Liver (tissue), 9 donors: ENCODE measurements around the gene INTS4. TPM values are rescaled to one million over a fixed set of nuclear protein-coding genes. Genes with fewer than 3 reads are reported as not detected.
"Not testable (repeated sequence)": the region's sequence is repeated elsewhere in the genome, so short reads cannot be mapped to it uniquely, and the experiment has no call there.

Experiments used
- DNase-seq: peaks from one replicate; pipeline ENCODE4 v3.0.0-alpha.2; 2017; ENCODE audit warnings: low spot score
- H3K27ac ChIP-seq, 2 donors: one replicate each; pipeline ENCODE4 v1.7.0; 2013; ENCODE audit warnings: inconsistent platforms in 2 of 2, low read length in 2 of 2, control low read depth in 1 of 2, low read depth in 1 of 2, mild to moderate bottlenecking in 1 of 2
- H3K27me3 ChIP-seq, 4 donors: one replicate each; pipeline versions ENCODE4 v1.6.1 to v1.7.0; 2013; ENCODE audit warnings: low read length in 3 of 4, inconsistent platforms in 1 of 4, mild to moderate bottlenecking in 1 of 4, moderate library complexity in 1 of 4; ENCODE audit not compliant: control insufficient read depth in 4 of 4, insufficient read depth in 4 of 4
- H3K36me3 ChIP-seq, 4 donors: one replicate each; pipeline versions ENCODE4 v1.6.1 to v1.7.0; 2013; ENCODE audit warnings: low read length in 3 of 4, mild to moderate bottlenecking in 3 of 4, low read depth in 1 of 4, moderate library complexity in 1 of 4; ENCODE audit not compliant: control insufficient read depth in 4 of 4, insufficient read depth in 3 of 4
- H3K4me1 ChIP-seq, 4 donors: one replicate each; pipeline versions ENCODE4 v1.6.1 to v1.7.0; 2013; ENCODE audit warnings: low read length in 3 of 4, mild to moderate bottlenecking in 3 of 4, moderate library complexity in 1 of 4; ENCODE audit not compliant: control insufficient read depth in 4 of 4, insufficient read depth in 4 of 4
- H3K4me3 ChIP-seq, 3 donors: one replicate each; pipeline versions ENCODE4 v1.6.1 to v1.7.0; 2013; ENCODE audit warnings: low read length in 3 of 3, control low read depth in 1 of 3, low read depth in 1 of 3, mild to moderate bottlenecking in 1 of 3
- H3K9ac ChIP-seq, 2 donors: one replicate each; pipeline ENCODE4 v1.7.0; 2013; ENCODE audit warnings: low read length in 2 of 2, mild to moderate bottlenecking in 2 of 2, moderate library complexity in 2 of 2, control low read depth in 1 of 2, low read depth in 1 of 2
- H3K9me3 ChIP-seq, 4 donors: one replicate each; pipeline versions ENCODE4 v1.6.1 to v1.7.0; 2013; ENCODE audit warnings: low read length in 3 of 4; ENCODE audit not compliant: control insufficient read depth in 4 of 4
- EGR1 ChIP-seq, 2 donors: IDR thresholded peaks; 2 replicates each; pipeline ENCODE4 v1.6.1; 2016 to 2018; ENCODE audit warnings: antibody characterized with exemption in 2 of 2, low read depth in 2 of 2
- FOXA1 ChIP-seq: IDR thresholded peaks from 2 replicates; pipeline ENCODE4 v1.6.1; 2016; ENCODE audit warnings: antibody characterized with exemption
- FOXA2 ChIP-seq: IDR thresholded peaks from 2 replicates; pipeline ENCODE4 v1.6.1; 2016; ENCODE audit warnings: antibody characterized with exemption
- GABPA ChIP-seq, 2 donors: IDR thresholded peaks in 1 of 2; conservative IDR thresholded peaks in 1 of 2; 2 replicates each; pipeline ENCODE4 v1.6.1; 2016; ENCODE audit warnings: antibody characterized with exemption in 2 of 2, mild to moderate bottlenecking in 1 of 2, moderate library complexity in 1 of 2
- HNF4A ChIP-seq, 2 donors: conservative IDR thresholded peaks; 2 replicates each; pipeline ENCODE4 v1.6.1; 2016; ENCODE audit warnings: antibody characterized with exemption in 2 of 2, mild to moderate bottlenecking in 2 of 2
- HNF4G ChIP-seq: IDR thresholded peaks from 2 replicates; pipeline ENCODE4 v1.6.1; 2016; ENCODE audit warnings: antibody characterized with exemption
- JUND ChIP-seq, 2 donors: IDR thresholded peaks; 2 replicates each; pipeline ENCODE4 v1.6.1; 2016; ENCODE audit warnings: antibody characterized with exemption in 2 of 2
- NR2F2 ChIP-seq: IDR thresholded peaks from 2 replicates; pipeline ENCODE4 v1.6.1; 2016; ENCODE audit warnings: antibody characterized with exemption
- RAD21 ChIP-seq, 2 donors: IDR thresholded peaks; 2 replicates each; pipeline ENCODE4 v1.6.1; 2016; ENCODE audit warnings: antibody characterized with exemption in 2 of 2, mild to moderate bottlenecking in 2 of 2
- RXRA ChIP-seq, 2 donors: IDR thresholded peaks; 2 replicates each; pipeline ENCODE4 v1.6.1; 2017 to 2018; ENCODE audit warnings: antibody characterized with exemption in 2 of 2, mild to moderate bottlenecking in 1 of 2
- SP1 ChIP-seq: IDR thresholded peaks from 2 replicates; pipeline ENCODE4 v1.6.1; 2018; ENCODE audit warnings: antibody characterized with exemption, mild to moderate bottlenecking
- TAF1 ChIP-seq: conservative IDR thresholded peaks from 2 replicates; pipeline ENCODE4 v1.6.1; 2016; ENCODE audit warnings: antibody characterized with exemption, mild to moderate bottlenecking
- YY1 ChIP-seq: IDR thresholded peaks from 2 replicates; pipeline ENCODE4 v1.6.1; 2016; ENCODE audit warnings: antibody characterized with exemption, mild to moderate bottlenecking
- WGBS: extraction: QIAGEN DNeasy Blood & Tissue Kit; methylation state at CpG from one replicate; pipeline ENCODE4 v1.1.7; 2013; 5-methylcytosine and 5-hydroxymethylcytosine counted together
- polyA plus RNA-seq, 2 donors: library from polyadenylated mRNA; stranded (reverse) in 1 of 2; unstranded in 1 of 2; fragments of 200-250 nt in 1 of 2; fragments of >200 nt in 1 of 2; fragmentation: Nextera tagmentation in 1 of 2; extraction: Ambion mirVana in 1 of 2; gene quantifications; one replicate each; pipeline versions ENCODE4 v1.2.1 to v1.2.3, GENCODE V29; 2013 to 2015
- total RNA-seq, 2 donors: library from RNA; depleted of rRNA; stranded (reverse); fragments of >200 nt; gene quantifications; one replicate each; pipeline ENCODE4 v1.2.3, GENCODE V29; 2014
- TF ChIP-seq, protein P1 (sequence below): IDR thresholded peaks from 2 replicates; pipeline ENCODE4 v1.6.1; 2016; ENCODE audit warnings: antibody characterized with exemption
- TF ChIP-seq, protein P2 (sequence below): IDR thresholded peaks from 2 replicates; pipeline ENCODE4 v1.6.1; 2016; ENCODE audit warnings: antibody characterized with exemption
- TF ChIP-seq, protein P3 (sequence below): IDR thresholded peaks from 2 replicates; pipeline ENCODE4 v1.6.1; 2016; ENCODE audit warnings: antibody characterized with exemption
- TF ChIP-seq, protein P4 (sequence below): fragments of 150-350 bp; IDR thresholded peaks from 2 replicates; pipeline ENCODE4 v1.5.1; 2017; ENCODE audit warnings: improper control_type of control experiment, low read depth, low read length; ENCODE audit not compliant: missing input control
- TF ChIP-seq, protein P5 (sequence below): IDR thresholded peaks from 2 replicates; pipeline ENCODE4 v1.6.1; 2016; ENCODE audit warnings: antibody characterized with exemption, mild to moderate bottlenecking
- donor health status: healthy.
- donor health status: healthy.
- donor health status: healthy.
- donor health status: healthy.
- donor health status: healthy.

Gene INTS4
- total and polyA plus RNA-seq, 4 donors: 7.9 to 19.1 (median 15.0) TPM

DNA sequence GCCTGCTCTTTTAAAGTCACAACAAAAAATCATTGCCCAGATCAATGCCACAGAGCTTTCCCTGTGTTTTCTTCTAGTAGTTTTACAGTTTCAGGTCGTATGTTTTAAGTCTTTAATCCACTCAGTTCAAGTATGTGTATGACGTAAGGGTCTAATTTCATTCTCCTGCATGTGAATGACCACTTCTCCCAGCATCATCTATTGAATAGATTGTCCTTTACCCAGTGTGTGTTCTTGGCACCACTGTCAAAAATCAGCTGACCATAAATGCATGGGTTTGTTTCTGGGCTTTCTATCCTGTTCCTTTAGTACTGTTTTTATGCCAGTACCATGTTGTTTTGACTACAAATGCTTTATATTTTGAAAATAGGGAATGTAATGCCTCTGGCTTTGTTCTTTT is 28.1 kb downstream of the INTS4 start:
- TF ChIP-seq, protein P1, sequence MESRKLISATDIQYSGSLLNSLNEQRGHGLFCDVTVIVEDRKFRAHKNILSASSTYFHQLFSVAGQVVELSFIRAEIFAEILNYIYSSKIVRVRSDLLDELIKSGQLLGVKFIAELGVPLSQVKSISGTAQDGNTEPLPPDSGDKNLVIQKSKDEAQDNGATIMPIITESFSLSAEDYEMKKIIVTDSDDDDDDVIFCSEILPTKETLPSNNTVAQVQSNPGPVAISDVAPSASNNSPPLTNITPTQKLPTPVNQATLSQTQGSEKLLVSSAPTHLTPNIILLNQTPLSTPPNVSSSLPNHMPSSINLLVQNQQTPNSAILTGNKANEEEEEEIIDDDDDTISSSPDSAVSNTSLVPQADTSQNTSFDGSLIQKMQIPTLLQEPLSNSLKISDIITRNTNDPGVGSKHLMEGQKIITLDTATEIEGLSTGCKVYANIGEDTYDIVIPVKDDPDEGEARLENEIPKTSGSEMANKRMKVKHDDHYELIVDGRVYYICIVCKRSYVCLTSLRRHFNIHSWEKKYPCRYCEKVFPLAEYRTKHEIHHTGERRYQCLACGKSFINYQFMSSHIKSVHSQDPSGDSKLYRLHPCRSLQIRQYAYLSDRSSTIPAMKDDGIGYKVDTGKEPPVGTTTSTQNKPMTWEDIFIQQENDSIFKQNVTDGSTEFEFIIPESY: no peak
- TF ChIP-seq RXRA (IDR thresholded peaks at IDR 0.05): no peak
- TF ChIP-seq GABPA (IDR thresholded peaks at IDR 0.05 in 1 of 2, conservative IDR thresholded peaks at IDR 0.05 in 1 of 2): no peak
- TF ChIP-seq, protein P2, sequence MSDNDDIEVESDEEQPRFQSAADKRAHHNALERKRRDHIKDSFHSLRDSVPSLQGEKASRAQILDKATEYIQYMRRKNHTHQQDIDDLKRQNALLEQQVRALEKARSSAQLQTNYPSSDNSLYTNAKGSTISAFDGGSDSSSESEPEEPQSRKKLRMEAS: no peak
- DNase-seq: no peak
- Histone ChIP-seq H3K36me3 (peaks cover 0 to 11% (median 3%) of the 10 kb centered on the region in 4 donors), H3K4me3 (no peak overlapping the region), H3K9ac (no peak overlapping the region), H3K27me3 (no peaks in the 10 kb centered on the region), H3K9me3 (no peaks in the 10 kb centered on the region), H3K4me1 (no peaks in the 10 kb centered on the region), H3K27ac (no peak overlapping the region)
- 94% methylated on average over 2 of the region's 2 CpGs for WGBS

DNA sequence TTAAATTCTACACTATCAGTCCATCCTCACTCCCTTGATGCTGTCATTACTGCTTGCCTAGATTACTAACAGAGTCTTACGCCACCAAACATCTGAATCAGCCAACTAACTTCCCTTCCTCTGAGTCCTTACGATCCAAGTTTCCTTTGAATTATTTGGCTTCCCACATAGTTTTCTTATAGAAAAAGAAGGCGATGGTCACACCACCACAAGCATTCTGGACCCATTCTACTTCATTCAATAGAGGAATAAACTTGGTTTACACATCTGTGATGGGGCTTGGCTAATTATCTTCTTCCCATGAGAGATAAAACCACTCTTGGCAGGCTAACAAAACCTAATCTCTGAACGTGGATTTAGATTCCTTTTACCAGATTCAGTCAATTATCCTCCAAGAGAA is 35.0 kb downstream of the INTS4 start:
- no peak for DNase-seq
- H3K27ac ChIP-seq: no peak overlapping the region
- H3K27me3 ChIP-seq: no peaks in the 10 kb centered on the region
- no peak overlapping the region for H3K9ac ChIP-seq
- H3K36me3 ChIP-seq: peaks cover 6 to 8% (median 7%) of the 10 kb centered on the region in 4 donors
- 87% methylated on average over 4 of the region's 4 CpGs for WGBS
- no peaks in the 10 kb centered on the region for H3K9me3 ChIP-seq
- H3K4me1 ChIP-seq: no peaks in the 10 kb centered on the region
- H3K4me3 ChIP-seq: no peak overlapping the region
- TF ChIP-seq SP1 (no peak), FOXA2 (no peak), HNF4A (conservative IDR thresholded peaks at IDR 0.05) (no peak), FOXA1 (no peak), GABPA (IDR thresholded peaks at IDR 0.05 in 1 of 2, conservative IDR thresholded peaks at IDR 0.05 in 1 of 2) (no peak), NR2F2 (no peak), HNF4G (no peak), RAD21 (IDR thresholded peaks at IDR 0.05) (no peak), EGR1 (IDR thresholded peaks at IDR 0.05; ENCODE audit: low read depth in 2 of 2) (no peak), TAF1 (no peak), JUND (IDR thresholded peaks at IDR 0.05) (no peak), RXRA (IDR thresholded peaks at IDR 0.05) (no peak), YY1 (no peak)
- TF ChIP-seq, protein P1: no peak
- TF ChIP-seq, protein P3, sequence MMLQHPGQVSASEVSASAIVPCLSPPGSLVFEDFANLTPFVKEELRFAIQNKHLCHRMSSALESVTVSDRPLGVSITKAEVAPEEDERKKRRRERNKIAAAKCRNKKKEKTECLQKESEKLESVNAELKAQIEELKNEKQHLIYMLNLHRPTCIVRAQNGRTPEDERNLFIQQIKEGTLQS: no peak
- TF ChIP-seq, protein P4, sequence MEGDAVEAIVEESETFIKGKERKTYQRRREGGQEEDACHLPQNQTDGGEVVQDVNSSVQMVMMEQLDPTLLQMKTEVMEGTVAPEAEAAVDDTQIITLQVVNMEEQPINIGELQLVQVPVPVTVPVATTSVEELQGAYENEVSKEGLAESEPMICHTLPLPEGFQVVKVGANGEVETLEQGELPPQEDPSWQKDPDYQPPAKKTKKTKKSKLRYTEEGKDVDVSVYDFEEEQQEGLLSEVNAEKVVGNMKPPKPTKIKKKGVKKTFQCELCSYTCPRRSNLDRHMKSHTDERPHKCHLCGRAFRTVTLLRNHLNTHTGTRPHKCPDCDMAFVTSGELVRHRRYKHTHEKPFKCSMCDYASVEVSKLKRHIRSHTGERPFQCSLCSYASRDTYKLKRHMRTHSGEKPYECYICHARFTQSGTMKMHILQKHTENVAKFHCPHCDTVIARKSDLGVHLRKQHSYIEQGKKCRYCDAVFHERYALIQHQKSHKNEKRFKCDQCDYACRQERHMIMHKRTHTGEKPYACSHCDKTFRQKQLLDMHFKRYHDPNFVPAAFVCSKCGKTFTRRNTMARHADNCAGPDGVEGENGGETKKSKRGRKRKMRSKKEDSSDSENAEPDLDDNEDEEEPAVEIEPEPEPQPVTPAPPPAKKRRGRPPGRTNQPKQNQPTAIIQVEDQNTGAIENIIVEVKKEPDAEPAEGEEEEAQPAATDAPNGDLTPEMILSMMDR: no peak
- TF ChIP-seq, protein P2: no peak
- TF ChIP-seq, protein P5, sequence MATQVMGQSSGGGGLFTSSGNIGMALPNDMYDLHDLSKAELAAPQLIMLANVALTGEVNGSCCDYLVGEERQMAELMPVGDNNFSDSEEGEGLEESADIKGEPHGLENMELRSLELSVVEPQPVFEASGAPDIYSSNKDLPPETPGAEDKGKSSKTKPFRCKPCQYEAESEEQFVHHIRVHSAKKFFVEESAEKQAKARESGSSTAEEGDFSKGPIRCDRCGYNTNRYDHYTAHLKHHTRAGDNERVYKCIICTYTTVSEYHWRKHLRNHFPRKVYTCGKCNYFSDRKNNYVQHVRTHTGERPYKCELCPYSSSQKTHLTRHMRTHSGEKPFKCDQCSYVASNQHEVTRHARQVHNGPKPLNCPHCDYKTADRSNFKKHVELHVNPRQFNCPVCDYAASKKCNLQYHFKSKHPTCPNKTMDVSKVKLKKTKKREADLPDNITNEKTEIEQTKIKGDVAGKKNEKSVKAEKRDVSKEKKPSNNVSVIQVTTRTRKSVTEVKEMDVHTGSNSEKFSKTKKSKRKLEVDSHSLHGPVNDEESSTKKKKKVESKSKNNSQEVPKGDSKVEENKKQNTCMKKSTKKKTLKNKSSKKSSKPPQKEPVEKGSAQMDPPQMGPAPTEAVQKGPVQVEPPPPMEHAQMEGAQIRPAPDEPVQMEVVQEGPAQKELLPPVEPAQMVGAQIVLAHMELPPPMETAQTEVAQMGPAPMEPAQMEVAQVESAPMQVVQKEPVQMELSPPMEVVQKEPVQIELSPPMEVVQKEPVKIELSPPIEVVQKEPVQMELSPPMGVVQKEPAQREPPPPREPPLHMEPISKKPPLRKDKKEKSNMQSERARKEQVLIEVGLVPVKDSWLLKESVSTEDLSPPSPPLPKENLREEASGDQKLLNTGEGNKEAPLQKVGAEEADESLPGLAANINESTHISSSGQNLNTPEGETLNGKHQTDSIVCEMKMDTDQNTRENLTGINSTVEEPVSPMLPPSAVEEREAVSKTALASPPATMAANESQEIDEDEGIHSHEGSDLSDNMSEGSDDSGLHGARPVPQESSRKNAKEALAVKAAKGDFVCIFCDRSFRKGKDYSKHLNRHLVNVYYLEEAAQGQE: no peak

DNA sequence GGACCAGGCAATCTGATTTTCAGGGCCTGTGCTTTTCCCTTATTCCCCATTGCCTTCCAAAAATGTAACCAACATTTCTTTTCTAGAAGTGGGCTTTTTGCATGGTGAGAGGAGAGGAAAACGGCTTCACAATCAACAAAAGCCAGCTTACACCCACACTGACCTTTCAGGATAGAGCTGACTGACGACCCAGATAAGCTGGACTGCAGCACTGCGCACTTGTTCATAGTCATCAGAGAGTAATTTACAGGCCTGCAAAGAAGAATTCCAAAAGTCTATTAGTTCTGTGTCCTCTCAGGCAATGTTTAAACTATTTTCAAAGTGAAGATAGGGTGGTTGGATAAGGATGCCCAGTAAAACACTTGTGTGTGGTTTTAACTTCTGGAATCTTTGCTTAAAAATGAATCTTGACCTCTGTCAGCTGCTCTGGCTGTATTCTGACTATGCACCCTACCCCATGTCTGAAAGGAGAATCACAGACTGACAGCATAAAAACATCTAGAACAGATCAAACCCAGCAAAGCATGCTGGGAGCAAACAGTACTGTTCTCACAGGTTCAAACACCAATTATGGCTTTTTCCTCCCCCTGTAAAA is 35.8 kb downstream of the INTS4 start:
- WGBS: 86% methylated on average over 3 of the region's 3 CpGs
- H3K4me3 ChIP-seq, H3K27me3 ChIP-seq, H3K9me3 ChIP-seq, DNase-seq, H3K27ac ChIP-seq, H3K4me1 ChIP-seq, H3K36me3 ChIP-seq, H3K9ac ChIP-seq: not testable (repeated sequence)
